Activated CD4-positive, CD25-positive, alpha-beta regulatory T cell treated with anti-CD3 and anti-CD28 coated beads, Interleukin-2, amount 50 U/mL, for 16 hours (primary cell): ENCODE results near the gene SIK3.

Source experiments
- DNase-seq: peaks from one replicate; pipeline ENCODE4 v3.0.0-alpha.2; 2020; ENCODE audit warnings: low read depth, low spot score

SIK3 gene

DNA sequence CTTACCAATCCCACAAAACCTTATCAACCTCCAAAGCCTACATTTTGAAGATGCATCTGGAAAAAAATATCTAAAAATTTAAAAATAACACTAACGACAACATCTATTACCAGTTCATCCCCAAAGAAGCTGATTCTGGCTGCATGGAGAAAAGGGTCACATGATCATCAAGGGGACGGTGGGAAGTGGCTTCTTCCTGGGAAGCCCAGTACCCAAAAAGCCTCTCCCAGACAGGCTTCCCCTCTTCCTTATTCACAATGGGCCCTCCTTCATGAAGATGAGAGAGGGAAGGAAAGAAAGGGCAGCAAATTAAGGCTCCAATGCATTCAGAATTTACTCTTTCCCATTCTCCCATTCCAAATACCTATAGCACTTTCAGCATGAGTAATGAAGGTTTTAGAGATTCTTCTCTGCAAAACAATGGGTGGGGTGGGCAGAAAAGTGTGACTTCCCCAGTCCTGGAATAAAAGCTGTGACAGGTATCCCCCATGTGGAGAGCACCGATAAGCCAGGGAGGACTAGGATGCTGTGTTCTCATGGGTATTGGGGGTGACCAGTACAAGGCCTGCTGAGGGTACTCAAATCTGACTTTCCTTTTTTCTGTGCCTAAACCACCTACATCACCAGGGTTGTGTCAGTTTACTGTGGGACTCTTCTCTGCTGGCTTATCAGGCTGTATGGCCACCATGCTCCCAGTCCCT, 88.2 kb downstream of the SIK3 start:
- DNase-seq, result no peak

DNA sequence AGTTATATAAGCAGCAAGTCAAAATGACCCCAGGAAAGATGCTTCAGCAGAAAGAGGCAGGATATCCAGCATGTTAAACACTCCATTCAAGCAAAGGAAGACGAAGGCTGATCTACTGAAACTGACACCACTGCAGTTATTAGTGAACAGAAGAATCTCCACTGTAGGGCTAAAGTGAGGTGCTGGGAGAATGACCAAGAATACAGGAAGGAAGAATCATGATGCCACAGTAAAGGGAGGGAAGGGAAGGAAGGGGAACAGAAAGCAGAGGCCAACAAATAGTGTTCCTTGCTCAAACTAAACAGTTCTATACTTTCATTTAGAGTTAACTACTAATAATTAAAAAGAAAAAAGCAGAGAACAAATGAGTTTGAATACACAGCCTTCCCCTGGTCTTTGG, 92.5 kb downstream of the SIK3 start:
- DNase-seq, result no peak

DNA sequence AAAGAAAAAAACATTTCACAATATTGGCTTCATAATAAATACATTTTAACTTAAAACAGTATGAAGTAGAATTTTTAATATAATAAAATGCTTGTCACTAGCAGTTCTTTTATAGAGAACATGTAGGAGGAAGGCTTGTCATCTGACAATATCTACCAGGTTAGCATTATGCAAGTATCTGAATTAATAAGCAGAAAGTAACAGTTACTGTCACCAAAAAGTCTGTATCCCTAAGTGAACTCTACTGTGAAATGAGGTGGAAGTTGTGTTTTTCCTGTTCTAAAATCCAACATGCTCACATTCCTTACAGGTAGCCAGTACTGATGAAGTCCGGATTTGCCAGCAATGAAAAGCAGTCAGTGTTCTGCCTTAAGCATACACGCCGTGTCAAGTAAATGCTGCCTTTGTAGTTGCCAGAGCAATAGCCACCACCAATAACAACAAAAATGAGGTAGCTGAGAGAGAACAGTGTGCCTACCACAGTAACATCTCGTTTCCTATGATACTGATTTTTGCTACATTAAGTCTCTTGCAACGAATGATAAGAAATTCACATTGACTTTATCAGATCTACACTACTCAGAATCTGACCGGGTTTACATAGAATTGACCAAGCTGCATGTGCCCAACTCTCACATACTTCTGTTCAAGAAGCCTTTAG, 95.5 kb downstream of the SIK3 start:
- DNase-seq, result no peak

DNA sequence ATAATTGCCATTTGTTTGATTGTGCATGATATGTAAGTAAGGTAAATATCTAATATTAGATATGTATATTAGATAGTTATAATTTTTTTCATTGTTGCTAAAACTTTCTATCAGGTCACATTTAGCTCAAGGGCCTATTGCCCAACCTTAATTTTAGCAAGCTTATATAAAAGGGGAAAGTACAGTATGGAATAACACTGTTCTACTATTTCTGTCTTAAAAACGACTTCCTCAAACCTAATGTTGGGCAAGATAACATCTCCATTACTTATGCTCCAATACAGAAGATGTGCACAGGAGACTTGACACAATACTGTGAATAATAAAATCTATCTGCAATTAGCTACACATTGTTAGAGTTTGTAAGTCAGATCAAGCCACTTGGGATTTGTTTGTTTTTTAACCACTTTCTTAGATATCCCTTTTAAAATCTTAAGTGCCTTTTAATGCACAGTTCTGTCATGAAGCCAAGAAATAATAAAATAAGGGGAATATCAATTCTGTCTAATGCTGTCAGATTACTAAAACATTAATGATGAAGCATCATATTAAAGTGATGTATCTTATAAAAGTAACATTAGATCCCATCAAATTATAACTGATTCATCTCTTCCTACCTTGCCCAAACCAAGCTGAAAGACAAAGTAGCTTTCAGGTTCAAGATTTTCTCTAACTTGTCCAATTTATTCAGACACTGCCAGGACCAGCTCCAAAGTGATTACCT, 98.1 kb downstream of the SIK3 start:
- no peak for DNase-seq

DNA sequence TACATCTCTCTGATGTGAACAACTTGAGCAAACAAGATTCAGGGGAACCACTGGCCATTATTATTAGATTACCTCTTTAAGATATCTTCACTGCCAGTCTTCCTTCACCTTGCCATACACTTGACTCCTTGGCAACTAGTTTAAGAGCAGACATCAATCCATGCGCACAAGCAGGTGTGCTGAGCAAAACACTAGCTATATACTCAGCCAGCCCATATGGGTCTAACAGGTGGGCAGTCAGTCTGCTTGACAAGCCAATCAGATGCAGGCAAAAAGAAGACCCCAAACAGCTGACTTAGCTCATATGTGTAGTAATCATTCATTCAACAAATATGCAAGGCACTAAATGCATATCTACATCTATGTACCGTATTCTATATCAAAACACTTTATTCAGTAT, 101.2 kb downstream of the SIK3 start:
- no peak for DNase-seq

DNA sequence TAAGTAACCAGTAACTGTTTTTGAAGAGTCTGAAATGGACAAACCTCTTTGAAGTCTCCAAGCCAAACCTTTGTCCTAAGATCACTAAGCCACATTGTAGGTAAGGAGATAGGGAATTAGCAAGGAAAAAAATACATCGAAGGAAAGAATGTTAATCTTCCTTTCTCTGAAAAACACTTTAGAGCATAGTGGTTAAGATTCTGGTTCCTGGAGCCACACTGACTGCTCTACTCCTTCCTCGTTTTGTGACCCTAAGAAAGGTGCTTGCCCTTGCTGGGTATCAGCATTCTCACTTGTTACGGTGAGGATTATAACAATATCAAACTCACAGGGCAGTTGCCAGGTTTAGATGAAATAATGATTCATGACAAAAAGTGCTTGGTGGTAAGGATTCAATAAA, 104.0 kb downstream of the SIK3 start:
- DNase-seq, result no peak

DNA sequence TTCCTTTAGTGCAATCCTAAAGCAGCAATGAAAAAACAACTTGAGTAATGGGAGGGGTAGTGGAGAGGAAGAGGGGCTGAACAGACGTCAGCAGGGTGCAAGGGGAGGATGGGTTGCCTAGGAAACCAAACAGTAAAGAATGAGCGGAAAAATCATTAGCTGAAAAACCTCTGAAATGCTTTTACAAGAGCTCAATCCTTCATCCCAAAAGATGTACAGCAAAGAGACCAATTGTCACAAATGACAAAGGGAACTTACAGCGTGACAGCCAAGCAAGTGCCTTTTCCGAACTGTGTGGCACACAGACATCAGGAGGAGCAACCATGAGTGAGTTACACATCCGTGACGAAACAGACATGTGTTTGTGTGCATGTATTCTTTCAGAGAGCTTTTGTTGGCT, 104.6 kb downstream of the SIK3 start:
- no peak for DNase-seq

DNA sequence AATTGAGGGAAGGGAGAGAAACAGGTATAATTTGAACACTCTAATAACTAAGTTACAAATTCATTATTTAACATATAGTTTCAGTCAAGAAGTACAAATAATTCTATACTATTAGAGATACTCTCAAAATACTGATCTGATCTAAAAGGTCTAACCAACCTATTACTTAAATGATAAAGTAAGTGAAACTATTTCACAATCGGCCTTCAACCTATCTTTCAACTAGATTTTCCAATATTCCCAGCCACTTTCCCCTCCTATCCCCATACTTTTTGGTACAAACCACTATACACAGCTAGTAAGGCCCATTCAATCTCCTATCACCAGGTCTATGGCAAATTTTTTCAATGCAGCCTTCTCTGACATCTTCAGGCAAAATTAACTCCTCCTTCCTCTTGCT, 106.7 kb downstream of the SIK3 start:
- DNase-seq, result no peak

DNA sequence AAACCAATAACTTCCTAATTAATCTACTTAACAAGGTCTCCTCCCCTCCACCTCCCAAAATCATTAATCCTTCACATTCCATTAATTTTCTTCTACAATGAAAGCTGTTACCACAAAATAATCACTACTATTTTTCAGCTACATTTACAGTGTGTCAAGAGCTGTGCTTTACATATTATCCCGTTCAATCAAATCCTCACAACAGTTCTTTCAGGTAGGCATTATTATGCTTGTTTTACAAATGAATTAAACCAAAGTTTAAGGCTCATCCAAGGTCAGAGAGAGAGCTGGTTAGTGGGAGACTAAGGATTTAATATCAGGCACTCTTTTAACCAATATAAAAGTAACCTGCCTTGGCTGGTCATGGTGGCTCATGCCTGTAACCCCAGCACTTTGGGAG, 107.4 kb downstream of the SIK3 start:
- DNase-seq, result no peak

DNA sequence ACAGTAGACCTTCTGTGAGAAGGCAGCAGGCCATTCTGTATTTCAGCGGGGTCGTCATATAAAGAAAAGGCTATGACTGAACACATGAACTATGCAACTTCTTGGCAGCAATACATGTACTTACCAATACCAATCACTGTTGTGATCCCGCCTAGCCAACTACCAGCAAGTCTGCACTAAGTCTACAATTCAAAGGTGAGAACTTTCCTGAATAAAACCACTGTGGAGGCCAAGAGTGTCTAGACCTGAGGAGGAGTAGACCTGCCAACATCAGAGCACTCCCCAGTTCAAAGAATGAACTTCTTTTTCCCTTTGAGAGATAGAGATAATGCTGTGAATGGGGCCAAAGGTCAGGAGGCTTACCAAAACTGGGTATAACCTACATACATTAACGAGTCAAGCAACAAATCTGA, 108.2 kb downstream of the SIK3 start:
- no peak for DNase-seq

DNA sequence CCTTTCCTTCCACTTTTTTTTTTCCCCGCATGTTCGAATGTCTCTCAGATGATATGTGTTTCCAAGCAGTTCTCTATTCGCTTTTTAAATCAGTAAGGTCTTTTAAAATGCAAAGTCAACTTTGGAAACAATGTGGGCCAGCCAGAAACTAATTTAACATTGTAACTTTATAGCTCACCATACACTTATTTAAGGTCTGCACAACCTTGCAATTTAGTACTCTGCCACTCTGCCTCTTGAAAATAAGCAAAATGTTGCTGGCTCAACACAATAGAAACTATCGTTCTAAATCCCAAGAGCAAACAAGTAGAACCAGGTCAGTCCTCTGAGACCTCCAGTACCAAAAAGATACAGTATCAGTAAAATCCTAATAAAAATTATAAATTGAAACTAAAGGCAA, 109.0 kb downstream of the SIK3 start:
- no peak for DNase-seq

DNA sequence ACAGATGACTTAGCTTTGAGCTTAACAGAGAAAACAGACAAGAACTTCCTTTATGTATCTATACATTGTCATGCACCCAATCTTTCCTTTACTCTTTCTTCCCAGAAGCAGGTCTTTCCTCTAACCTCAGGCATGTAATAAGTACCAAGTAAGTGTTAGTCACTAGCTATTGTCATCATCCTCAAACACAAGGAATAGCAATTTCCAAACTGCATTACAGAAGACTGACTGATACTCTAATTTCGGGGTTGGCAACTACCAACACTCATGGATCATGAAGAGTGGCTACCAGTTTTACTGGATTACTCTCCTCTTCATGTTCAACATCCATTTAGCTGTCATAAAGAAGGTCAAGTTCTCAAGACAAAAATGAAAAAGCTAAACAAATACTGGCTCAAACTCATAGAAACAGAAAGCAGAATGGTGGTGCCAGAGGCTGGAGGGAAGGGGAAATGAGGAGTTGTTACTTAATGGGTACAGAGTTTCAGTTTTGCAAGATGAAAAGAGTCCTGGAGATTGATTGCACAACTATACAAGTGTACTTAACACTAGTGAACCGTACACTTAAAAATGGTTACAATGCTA, 111.6 kb downstream of the SIK3 start:
- DNase-seq, result no peak

DNA sequence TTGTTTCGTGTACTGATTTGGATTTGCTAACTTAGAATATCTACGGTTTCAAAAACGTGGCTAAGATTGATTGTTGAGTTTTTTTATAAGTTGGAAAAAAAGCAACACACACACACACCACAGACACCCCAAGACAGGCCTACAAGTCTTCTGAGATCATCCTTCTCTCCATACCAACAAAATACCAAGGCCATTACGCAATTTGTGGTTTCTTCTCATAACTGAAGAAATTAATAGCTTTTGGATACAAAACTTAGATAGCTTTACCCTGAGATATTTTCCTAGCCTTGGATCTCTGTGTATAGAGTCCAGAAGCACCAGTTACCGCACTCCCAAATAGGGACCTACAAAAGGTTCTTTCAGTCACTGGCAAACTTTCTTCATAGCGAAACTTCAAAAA, 113.6 kb downstream of the SIK3 start:
- no peak for DNase-seq

DNA sequence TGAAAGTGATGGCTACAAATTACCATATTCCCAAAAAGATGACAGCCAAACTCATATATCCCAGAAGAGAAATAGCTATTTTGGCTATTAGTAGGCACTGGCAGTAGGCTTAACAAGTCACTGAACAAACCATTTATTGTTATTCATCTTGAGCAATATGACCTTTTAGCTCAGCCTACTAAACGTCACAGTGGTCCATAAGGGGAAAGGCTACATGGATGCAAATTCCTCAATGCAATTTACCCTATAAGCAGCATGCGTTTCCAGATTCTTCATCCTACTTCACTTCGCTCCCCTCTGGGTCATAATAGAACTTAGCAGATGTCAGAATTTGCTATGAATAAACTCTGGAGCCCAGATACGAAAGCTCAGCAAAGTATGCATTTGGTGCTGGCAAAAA, 114.0 kb downstream of the SIK3 start:
- no peak for DNase-seq

DNA sequence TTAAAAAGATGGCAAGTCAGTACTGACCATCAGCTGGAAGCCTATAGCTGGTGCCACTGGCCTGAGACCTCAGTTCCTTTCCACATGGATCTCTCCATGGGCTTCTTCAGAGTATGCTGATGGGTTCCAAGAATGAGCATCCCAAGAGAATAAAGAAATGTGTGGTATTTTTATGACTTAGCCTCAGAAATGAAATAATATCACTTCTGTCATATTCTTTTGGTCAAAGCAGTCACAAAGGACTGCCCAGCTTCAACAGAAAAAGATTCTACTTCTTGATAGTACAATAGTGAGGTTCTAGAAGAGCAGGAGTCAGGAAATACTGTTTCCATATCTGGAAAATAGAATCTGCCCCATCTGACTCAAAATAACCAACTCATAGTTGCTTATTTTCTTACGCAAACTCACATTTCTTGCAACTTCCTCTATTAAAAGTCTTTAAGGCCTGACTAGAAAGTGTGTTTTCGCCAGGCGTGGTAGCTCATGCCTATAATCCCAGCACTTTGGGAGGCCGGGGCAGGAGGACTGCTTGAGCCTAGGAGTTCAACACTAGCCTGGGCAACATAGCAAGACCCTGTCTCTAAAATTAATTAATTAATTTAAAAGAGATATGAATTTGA, 116.9 kb downstream of the SIK3 start:
- DNase-seq, result no peak

DNA sequence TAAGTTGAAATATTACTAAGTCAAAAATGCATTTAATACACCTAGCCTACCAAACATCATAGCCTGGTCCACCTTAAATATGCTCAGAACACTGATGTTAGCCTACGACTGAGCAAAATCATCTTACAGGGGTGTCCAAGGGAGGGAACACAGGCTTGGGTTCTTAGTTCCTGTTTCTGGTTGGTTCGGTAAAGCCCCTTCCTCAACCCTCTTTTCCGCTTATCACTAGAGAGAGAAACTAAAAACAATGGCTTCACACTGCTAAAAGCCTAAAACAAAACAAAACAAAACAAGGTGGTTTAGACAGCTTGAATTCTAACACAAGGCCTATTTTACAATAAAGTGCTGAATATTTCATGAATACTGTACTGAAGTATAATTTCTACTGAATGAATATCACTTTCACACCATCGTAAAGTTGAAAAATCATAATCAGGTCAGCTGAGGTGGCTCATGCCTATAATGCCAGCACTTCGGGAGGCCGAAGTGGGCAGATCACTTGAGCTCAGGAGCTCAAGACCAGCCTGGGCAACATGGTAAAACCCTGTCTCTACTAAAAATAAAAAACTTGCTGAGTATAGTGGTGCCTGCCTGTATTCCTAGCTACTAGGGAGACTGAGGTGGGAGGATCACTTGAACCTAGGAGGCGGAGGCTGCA, 118.0 kb downstream of the SIK3 start:
- DNase-seq, result no peak

DNA sequence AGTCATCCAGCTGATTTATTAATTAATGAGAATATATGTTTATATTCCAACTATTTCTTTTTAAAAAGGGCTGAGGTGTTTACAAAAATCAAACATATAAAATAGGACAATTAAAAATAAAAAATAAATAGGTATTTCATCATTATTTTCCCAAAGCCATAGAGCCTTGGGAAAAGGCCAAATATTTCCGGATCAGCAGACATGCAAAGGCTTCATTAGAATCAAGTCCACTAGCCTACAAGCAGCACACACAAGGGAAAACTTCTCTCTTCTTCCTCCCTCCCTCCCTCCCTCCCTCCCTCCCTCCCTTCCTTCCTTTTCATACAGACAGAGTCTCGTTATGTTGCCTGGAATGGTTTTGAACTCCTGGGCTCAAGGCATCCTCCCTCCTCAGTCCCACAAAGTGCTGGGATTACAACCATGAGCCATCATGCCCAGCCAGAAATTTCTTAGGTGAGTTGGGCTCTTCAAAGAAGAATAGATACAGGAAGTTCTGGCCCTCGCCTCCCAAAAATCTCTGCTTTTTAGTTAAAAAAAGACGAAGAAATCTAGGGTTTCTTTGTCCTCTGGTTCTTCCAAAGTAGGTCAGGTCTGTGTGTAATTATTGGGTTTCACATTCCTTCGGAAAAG, 121.2 kb downstream of the SIK3 start:
- no peak for DNase-seq

DNA sequence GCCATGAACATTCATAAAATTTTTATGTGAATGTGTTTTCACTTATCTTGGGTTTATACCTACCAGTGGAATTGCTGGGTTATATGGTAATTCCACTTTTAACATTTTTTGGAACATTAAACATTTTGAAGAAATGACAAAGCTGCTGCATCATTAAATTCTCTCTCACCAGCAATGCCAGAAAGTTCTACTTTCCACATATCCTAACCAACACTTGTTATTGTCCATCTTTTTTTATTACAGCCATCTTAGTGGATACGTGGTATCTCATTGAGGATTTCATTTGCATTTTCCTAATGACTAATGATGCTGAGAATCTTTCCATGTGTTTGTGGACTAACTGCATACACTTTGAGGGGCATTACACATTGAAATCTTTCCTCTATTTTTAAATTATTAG, 122.6 kb downstream of the SIK3 start:
- no peak for DNase-seq

DNA sequence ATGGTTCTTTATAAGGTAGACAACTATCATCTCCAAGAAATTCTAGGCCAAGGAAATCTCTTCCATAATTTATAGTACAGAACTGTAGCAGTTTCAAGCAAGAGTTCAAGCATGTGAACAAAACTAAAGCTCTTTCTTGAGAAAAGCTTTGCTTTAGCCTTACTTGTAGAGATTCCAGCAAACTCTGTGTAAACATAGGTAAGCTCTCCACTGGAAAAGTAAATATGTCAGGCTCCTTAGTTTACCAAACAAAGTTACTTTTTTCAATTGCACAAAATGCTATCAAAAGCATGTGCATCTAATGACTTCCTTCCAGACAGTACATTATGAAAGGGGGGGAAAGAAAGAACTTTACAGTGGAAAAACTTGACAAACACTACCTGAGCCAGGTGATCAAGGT, 125.0 kb downstream of the SIK3 start:
- DNase-seq, result no peak

DNA sequence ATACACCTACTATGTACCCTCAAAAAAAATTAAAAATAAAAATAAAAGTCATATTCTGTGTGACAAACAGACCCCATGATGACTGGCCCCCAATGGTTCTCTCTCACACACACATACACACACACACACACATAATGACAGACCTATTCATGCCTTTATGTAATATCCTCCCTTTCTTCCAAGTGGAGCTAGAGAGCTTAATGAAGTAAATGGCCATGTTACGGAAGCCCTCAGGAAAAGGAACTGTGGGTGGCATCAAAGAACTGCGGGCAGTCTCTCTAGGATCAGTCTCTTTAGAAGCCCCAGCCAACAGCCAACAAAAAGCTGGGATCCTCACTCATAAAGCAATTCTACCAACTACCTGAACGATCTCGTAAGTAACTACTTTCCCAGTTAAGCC, 125.5 kb downstream of the SIK3 start:
- no peak for DNase-seq
